ENCODE results near the gene SLC50A1. TPM values are rescaled to one million over a fixed set of nuclear protein-coding genes. Genes with fewer than 3 reads are reported as not detected.

Gene SLC50A1
- total RNA-seq, 1 donor from 2014 or later, result 77.3 TPM

GRCh38 chr1:155168456-155169210, 33.0 kb downstream of the SLC50A1 start:
- intact Hi-C loops (cut with micrococcal nuclease), result loop anchor here (1.0 kb wide), 1 partner anchor 56 kb away; no protein-coding TSS in a partner anchor
- DNase-seq, result no peak
- POLR2A ChIA-PET, result interaction anchor here (1.1 to 4.5 kb wide), 8 partner anchors 25 to 88 kb away, joined by 3 to 92 read pairs (median 6); partner anchors contain the start of gene SLC50A1
- TF ChIP-seq CTCF (IDR thresholded peaks at IDR 0.05), result no peak
- Mint-ChIP-seq H3K27me3 (no peaks in the 10 kb centered on the region), H3K9me3 (no peaks in the 10 kb centered on the region), H3K36me3 (ENCODE audit: low read depth) (peaks cover 26% of the 10 kb centered on the region), H3K4me1 (peaks cover 33% of the 10 kb centered on the region), H3K4me3 (no peak overlapping the region), H3K27ac (no peak overlapping the region)
- CTCF ChIA-PET, result interaction anchor here (0.6 to 6.4 kb wide), 19 partner anchors 15 to 122 kb away, joined by 3 to 145 read pairs (median 5); partner anchors contain the start of genes ADAM15, DPM3 and SLC50A1
- ATAC-seq (ENCODE audit: low read depth), result no peak

GRCh38 chr1:155169541-155169940, 33.9 kb downstream of the SLC50A1 start:
- peaks cover 39% of the 10 kb centered on the region for H3K4me1 Mint-ChIP-seq
- H3K27ac Mint-ChIP-seq, result no peak overlapping the region
- ATAC-seq (ENCODE audit: low read depth) (no peak), DNase-seq (no peak)
- peaks cover 26% of the 10 kb centered on the region for H3K36me3 Mint-ChIP-seq (ENCODE audit: low read depth)
- intact Hi-C loops (cut with micrococcal nuclease), result no loop called here
- no peaks in the 10 kb centered on the region for H3K9me3 Mint-ChIP-seq
- POLR2A ChIA-PET, result interaction anchor here (1.2 to 4.2 kb wide), 3 partner anchors 78 to 89 kb away, joined by 3 to 38 read pairs (median 4); no protein-coding TSS in a partner anchor
- no peak overlapping the region for H3K4me3 Mint-ChIP-seq
- no peaks in the 10 kb centered on the region for H3K27me3 Mint-ChIP-seq
- no peak for TF ChIP-seq CTCF (IDR thresholded peaks at IDR 0.05)
- CTCF ChIA-PET, result interaction anchor here (1.9 to 6.4 kb wide), 4 partner anchors 24 to 84 kb away, joined by 7 to 145 read pairs (median 24); partner anchors contain the start of gene SLC50A1

GRCh38 chr1:155170101-155170785, 34.6 kb downstream of the SLC50A1 start:
- H3K27ac Mint-ChIP-seq, result no peak overlapping the region
- peaks cover 44% of the 10 kb centered on the region for H3K4me1 Mint-ChIP-seq
- ATAC-seq (ENCODE audit: low read depth) (no peak), DNase-seq (no peak)
- no peaks in the 10 kb centered on the region for H3K27me3 Mint-ChIP-seq
- intact Hi-C loops (cut with micrococcal nuclease), result loop anchor here (10.0 kb wide), 2 partner anchors 195 to 615 kb away; partner anchors contain the start of genes CKS1B, SHC1 and UBE2Q1
- TF ChIP-seq CTCF (IDR thresholded peaks at IDR 0.05), result no peak
- H3K9me3 Mint-ChIP-seq, result no peaks in the 10 kb centered on the region
- H3K36me3 Mint-ChIP-seq (ENCODE audit: low read depth), result peaks cover 26% of the 10 kb centered on the region
- ChIA-PET POLR2A (interaction anchor here (0.5 to 4.2 kb wide), 4 partner anchors 78 to 1635 kb away, joined by 3 to 38 read pairs (median 3); no protein-coding TSS in a partner anchor), CTCF (interaction anchor here (0.8 to 6.4 kb wide), 5 partner anchors 24 to 126 kb away, joined by 3 to 145 read pairs (median 7); no protein-coding TSS in a partner anchor)
- no peak overlapping the region for H3K4me3 Mint-ChIP-seq

GRCh38 chr1:155170806-155171205, 35.2 kb downstream of the SLC50A1 start:
- H3K36me3 Mint-ChIP-seq (ENCODE audit: low read depth), result peaks cover 26% of the 10 kb centered on the region
- ATAC-seq (ENCODE audit: low read depth), result no peak
- peaks cover 44% of the 10 kb centered on the region for H3K4me1 Mint-ChIP-seq
- no peak for TF ChIP-seq CTCF (IDR thresholded peaks at IDR 0.05)
- H3K27ac Mint-ChIP-seq, result no peak overlapping the region
- no peaks in the 10 kb centered on the region for H3K27me3 Mint-ChIP-seq
- H3K9me3 Mint-ChIP-seq, result no peaks in the 10 kb centered on the region
- CTCF ChIA-PET, result interaction anchor here (0.8 to 6.4 kb wide), 4 partner anchors 23 to 126 kb away, joined by 3 to 145 read pairs (median 5); no protein-coding TSS in a partner anchor
- POLR2A ChIA-PET, result interaction anchor here (0.5 to 0.9 kb wide), 4 partner anchors 79 to 1635 kb away, joined by 3 to 5 read pairs (median 3); no protein-coding TSS in a partner anchor
- intact Hi-C loops (cut with micrococcal nuclease), result loop anchor here (10.0 kb wide), 2 partner anchors 196 to 616 kb away; partner anchors contain the start of genes CKS1B, SHC1 and UBE2Q1
- no peak overlapping the region for H3K4me3 Mint-ChIP-seq
- no peak for DNase-seq

Data from activated B cell treated with CpG ODN at 0.5 μM for 24 hours (primary cell).